ENCODE measurements around the gene TMEM150A.
A peak's percentile ranks its signal among the peaks of the same experiment; 100 is the strongest.
"Not testable (repeated sequence)": the region's sequence is repeated elsewhere in the genome, so short reads cannot be mapped to it uniquely, and the experiment has no call there.

Gene TMEM150A

GRCh38 chr2:85611705-85612587 lies 9.4 kb upstream of the TMEM150A start, which contains the start of gene C2orf68:
TSS of gene C2orf68 (minus strand) at chr2:85612066. CDS start at chr2:85611984, 82 bp downstream.
- TF ChIP-seq, protein P1, sequence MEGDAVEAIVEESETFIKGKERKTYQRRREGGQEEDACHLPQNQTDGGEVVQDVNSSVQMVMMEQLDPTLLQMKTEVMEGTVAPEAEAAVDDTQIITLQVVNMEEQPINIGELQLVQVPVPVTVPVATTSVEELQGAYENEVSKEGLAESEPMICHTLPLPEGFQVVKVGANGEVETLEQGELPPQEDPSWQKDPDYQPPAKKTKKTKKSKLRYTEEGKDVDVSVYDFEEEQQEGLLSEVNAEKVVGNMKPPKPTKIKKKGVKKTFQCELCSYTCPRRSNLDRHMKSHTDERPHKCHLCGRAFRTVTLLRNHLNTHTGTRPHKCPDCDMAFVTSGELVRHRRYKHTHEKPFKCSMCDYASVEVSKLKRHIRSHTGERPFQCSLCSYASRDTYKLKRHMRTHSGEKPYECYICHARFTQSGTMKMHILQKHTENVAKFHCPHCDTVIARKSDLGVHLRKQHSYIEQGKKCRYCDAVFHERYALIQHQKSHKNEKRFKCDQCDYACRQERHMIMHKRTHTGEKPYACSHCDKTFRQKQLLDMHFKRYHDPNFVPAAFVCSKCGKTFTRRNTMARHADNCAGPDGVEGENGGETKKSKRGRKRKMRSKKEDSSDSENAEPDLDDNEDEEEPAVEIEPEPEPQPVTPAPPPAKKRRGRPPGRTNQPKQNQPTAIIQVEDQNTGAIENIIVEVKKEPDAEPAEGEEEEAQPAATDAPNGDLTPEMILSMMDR (conservative IDR thresholded peaks at IDR 0.05; ENCODE audit: low read depth, low read length): no peak
- no peak for DNase-seq (ENCODE audit: low read depth)
- peak within 1 kb of the TSS; percentile 83 for H3K4me3 ChIP-seq (ENCODE audit: low read length)

DNA sequence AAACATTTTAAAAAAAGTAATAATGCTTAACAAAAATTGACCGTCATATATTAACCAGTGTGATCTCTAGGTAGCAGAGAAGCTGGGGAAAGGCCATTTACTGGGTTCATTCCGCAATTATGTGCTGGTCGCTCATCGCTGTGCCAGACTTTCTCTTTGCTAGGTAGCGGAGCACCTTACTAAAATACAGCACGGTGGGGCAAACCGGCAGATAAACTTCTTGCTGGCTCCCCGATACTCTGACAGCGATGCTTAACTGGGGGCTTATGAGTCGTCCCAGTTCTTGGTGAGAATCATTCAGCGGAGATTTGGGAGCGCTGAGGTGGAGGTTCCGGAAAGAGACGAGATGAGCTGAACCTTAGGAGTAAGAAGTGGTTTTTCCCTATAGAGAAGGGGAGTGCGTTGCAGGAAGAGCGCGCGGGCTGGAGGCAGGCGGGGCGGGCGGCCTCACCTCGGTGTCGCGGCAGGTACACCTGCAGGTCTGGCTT lies 8.8 kb upstream of the TMEM150A start:
- peak overlapping the region; percentile 83 for H3K4me3 ChIP-seq (ENCODE audit: low read length)
- DNase-seq (ENCODE audit: low read depth): no peak
- TF ChIP-seq, protein P1 (conservative IDR thresholded peaks at IDR 0.05; ENCODE audit: low read depth, low read length): no peak

- peak; percentile 64 for DNase-seq (ENCODE audit: low read depth)
- TF ChIP-seq, protein P1 (conservative IDR thresholded peaks at IDR 0.05; ENCODE audit: low read depth, low read length): no peak
- H3K4me3 ChIP-seq (ENCODE audit: low read length): no peak overlapping the region
Observed at GRCh38 chr2:85607268-85608215, 5.0 kb upstream of the TMEM150A start.

GRCh38 chr2:85606116-85606455 lies 3.6 kb upstream of the TMEM150A start:
- H3K4me3 ChIP-seq (ENCODE audit: low read length): peak overlapping the region; percentile 7
- TF ChIP-seq, protein P1 (conservative IDR thresholded peaks at IDR 0.05; ENCODE audit: low read depth, low read length): no peak
- no peak for DNase-seq (ENCODE audit: low read depth)

GRCh38 chr2:85605406-85606115 lies 3.1 kb upstream of the TMEM150A start:
- peak; percentile 96 for DNase-seq (ENCODE audit: low read depth)
- TF ChIP-seq, protein P1 (conservative IDR thresholded peaks at IDR 0.05; ENCODE audit: low read depth, low read length): no peak
- no peak overlapping the region for H3K4me3 ChIP-seq (ENCODE audit: low read length)

DNA sequence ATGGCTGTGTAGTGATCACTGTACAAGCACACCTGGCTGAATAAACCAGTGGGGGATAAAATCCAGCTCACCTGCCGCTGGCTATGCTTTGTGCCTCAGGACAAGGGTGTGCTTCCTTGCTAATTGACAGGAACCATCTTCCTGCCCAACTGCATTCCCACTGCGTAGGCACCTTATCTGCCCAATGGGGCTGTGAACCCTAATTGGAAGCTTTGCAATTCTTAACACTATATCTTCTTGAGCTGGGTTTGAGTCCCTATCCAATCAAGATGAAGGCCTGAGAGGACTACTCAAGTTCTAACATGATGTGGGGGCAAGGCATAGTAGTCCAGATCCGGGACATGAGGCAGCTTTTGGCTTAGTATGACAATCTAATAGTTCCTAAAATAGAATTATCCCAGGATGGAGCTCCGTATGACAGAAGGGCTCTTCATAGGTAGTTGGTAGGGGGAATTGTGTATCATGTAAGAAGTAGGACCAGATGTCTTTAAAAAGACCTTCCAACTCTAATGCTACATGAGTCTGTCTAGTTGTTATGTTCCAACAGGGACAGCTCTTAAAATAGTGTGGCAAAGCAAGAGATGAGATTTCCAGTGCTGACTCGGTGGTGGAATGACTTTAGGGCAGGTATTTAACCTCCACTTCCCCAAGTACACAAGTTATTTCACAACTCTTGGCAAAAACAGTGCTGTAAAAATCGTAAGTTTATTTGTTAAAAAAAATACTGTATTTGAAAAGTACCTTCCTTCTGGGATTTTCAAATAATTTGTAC lies 2.3 kb upstream of the TMEM150A start:
- TF ChIP-seq, protein P1 (conservative IDR thresholded peaks at IDR 0.05; ENCODE audit: low read depth, low read length): no peak
- H3K4me3 ChIP-seq (ENCODE audit: low read length): no peak overlapping the region
- DNase-seq (ENCODE audit: low read depth): no peak

DNA sequence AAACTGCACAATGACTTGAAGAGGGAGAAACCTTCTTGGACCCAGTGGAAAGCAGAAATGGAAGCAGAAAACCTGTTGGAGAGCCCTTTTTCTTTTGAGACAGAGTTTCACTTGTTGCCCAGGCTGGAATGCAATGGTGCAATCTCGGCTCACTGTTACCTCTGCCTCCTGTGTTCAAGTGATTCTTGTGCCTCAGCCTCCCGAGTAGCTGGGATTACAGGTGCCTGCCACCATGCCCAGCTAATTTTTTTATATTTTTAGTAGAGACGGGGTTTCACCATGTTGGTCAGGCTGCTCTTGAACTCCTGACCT lies 1.6 kb upstream of the TMEM150A start:
- not testable (repeated sequence) for DNase-seq (ENCODE audit: low read depth)
- H3K4me3 ChIP-seq (ENCODE audit: low read length): peak overlapping the region; percentile 13

Data from retinal pigment epithelial cell (primary cell).